HG03139 (cell line): ENCODE results near the gene CLMN.
A peak's percentile ranks its signal among the peaks of the same experiment; 100 is the strongest.

Source experiments
- ATAC-seq: cut with Tn5 transposase; IDR thresholded peaks from one replicate; pipeline ENCODE4 v1.9.1; 2021; ENCODE audit not compliant: unreplicated experiment

CLMN gene

GRCh38 chr14:95341564-95341963, 21.9 kb upstream of the CLMN start:
- ATAC-seq: no peak

- ATAC-seq: no peak
These were observed 21.4 kb upstream of the CLMN start for GRCh38 chr14:95341115-95341514.

- ATAC-seq: no peak
These were observed 20.5 kb upstream of the CLMN start for GRCh38 chr14:95340201-95340697.

- no peak for ATAC-seq
These were observed 19.7 kb upstream of the CLMN start for GRCh38 chr14:95339301-95339865.

- no peak for ATAC-seq
These were observed 18.7 kb upstream of the CLMN start for GRCh38 chr14:95338436-95338835.

GRCh38 chr14:95337041-95337595, 17.4 kb upstream of the CLMN start:
- no peak for ATAC-seq

GRCh38 chr14:95336192-95336760, 16.6 kb upstream of the CLMN start:
- ATAC-seq: no peak

- no peak for ATAC-seq
These were observed 15.4 kb upstream of the CLMN start for GRCh38 chr14:95335071-95335470.

- ATAC-seq: no peak
These were observed 14.3 kb upstream of the CLMN start for GRCh38 chr14:95334044-95334443.

GRCh38 chr14:95332641-95333040, 12.9 kb upstream of the CLMN start:
- ATAC-seq: no peak

- no peak for ATAC-seq
These were observed 12.2 kb upstream of the CLMN start for GRCh38 chr14:95331708-95332408.

- no peak for ATAC-seq
These were observed 11.1 kb upstream of the CLMN start for GRCh38 chr14:95330591-95331370.

GRCh38 chr14:95329941-95330340, 10.2 kb upstream of the CLMN start:
- ATAC-seq: no peak

GRCh38 chr14:95328729-95329503, 9.2 kb upstream of the CLMN start:
- no peak for ATAC-seq

- peak; percentile 95 for ATAC-seq
These were observed 8.1 kb upstream of the CLMN start for GRCh38 chr14:95327558-95328374.

GRCh38 chr14:95326987-95327386, 7.3 kb upstream of the CLMN start:
- no peak for ATAC-seq

GRCh38 chr14:95323917-95324316, 4.2 kb upstream of the CLMN start:
- ATAC-seq: no peak

GRCh38 chr14:95323361-95323760, 3.7 kb upstream of the CLMN start:
- no peak for ATAC-seq

GRCh38 chr14:95322651-95323050, 2.9 kb upstream of the CLMN start:
- ATAC-seq: no peak
